ENCODE results near the gene ALDH1B1. TPM values are rescaled to one million over a fixed set of nuclear protein-coding genes. Genes with fewer than 3 reads are reported as not detected.
A peak's percentile ranks its signal among the peaks of the same experiment; 100 is the strongest.

The ALDH1B1 gene
- total RNA-seq, 1 experiment from 2014 or later = 55.5 TPM

GRCh38 chr9:38434853-38435252 lies 42.4 kb downstream of the ALDH1B1 start:
- ChIA-PET CTCF (interaction anchor here (1.2 to 3.8 kb wide), 2 partner anchors 17 to 186 kb away, joined by 3 to 26 read pairs; partner anchors contain the start of gene ANKRD18A), POLR2A (no interaction called here)
- DNase-seq (ENCODE audit: low spot score) = no peak
- H3K27ac Mint-ChIP-seq = no peak overlapping the region
- H3K27me3 Mint-ChIP-seq (ENCODE audit: low read depth) = peaks cover 11% of the 10 kb centered on the region; the same call in 1 of the 2 replicates
- ATAC-seq = peak; percentile 31
- TF ChIP-seq ZNF219 (CRISPR knock-in tag; IDR thresholded peaks at IDR 0.05; ENCODE audit: borderline replicate concordance) (no peak), GABPB1 (CRISPR knock-in tag; IDR thresholded peaks at IDR 0.05) (peak; percentile 90)
- H3K4me3 Mint-ChIP-seq = no peak overlapping the region
- peaks cover 24% of the 10 kb centered on the region for H3K4me1 Mint-ChIP-seq
- 0 out of 2 replicates have a peak, but pooled peaks cover 3% of the 10 kb centered on the region for H3K36me3 Mint-ChIP-seq
- peaks cover 16% of the 10 kb centered on the region for H3K9me3 Mint-ChIP-seq

GRCh38 chr9:38435521-38435920 lies 43.0 kb downstream of the ALDH1B1 start:
- Mint-ChIP-seq H3K36me3 (0 out of 2 replicates have a peak, but pooled peaks cover 3% of the 10 kb centered on the region), H3K27ac (no peak overlapping the region), H3K9me3 (peaks cover 12% of the 10 kb centered on the region), H3K4me1 (peaks cover 27% of the 10 kb centered on the region), H3K4me3 (no peak overlapping the region), H3K27me3 (ENCODE audit: low read depth) (peaks cover 9% of the 10 kb centered on the region; the same call in 1 of the 2 replicates)
- DNase-seq (ENCODE audit: low spot score) = no peak
- no peak for ATAC-seq
- TF ChIP-seq SMAD4 (CRISPR knock-in tag; IDR thresholded peaks at IDR 0.05) = no peak
- no peak for TF ChIP-seq GABPB1 (CRISPR knock-in tag; IDR thresholded peaks at IDR 0.05)
- TF ChIP-seq ZNF532 (CRISPR knock-in tag; IDR thresholded peaks at IDR 0.05; ENCODE audit: borderline replicate concordance) = no peak
- TF ChIP-seq E2F5 (CRISPR knock-in tag; IDR thresholded peaks at IDR 0.05) = no peak
- no peak for TF ChIP-seq NFYB (CRISPR knock-in tag; conservative IDR thresholded peaks at IDR 0.05; ENCODE audit: low read depth)
- ChIA-PET CTCF (interaction anchor here (1.2 to 3.8 kb wide), 2 partner anchors 18 to 185 kb away, joined by 3 to 26 read pairs; partner anchors contain the start of gene ANKRD18A), POLR2A (no interaction called here)

GRCh38 chr9:38436708-38437107 lies 44.2 kb downstream of the ALDH1B1 start:
- Mint-ChIP-seq H3K27me3 (ENCODE audit: low read depth) (peaks cover 7% of the 10 kb centered on the region; the same call in 1 of the 2 replicates), H3K36me3 (0 out of 2 replicates have a peak, but pooled peaks cover 3% of the 10 kb centered on the region), H3K4me3 (no peak overlapping the region), H3K4me1 (peaks cover 27% of the 10 kb centered on the region), H3K9me3 (peaks cover 12% of the 10 kb centered on the region), H3K27ac (no peak overlapping the region)
- POLR2A ChIA-PET = no interaction called here
- TF ChIP-seq MYBL2 (CRISPR knock-in tag; IDR thresholded peaks at IDR 0.05) (no peak), ZNF138 (CRISPR knock-in tag; conservative IDR thresholded peaks at IDR 0.05) (no peak), NFYB (CRISPR knock-in tag; conservative IDR thresholded peaks at IDR 0.05; ENCODE audit: low read depth) (no peak), MAX (CRISPR knock-in tag; IDR thresholded peaks at IDR 0.05) (no peak), ETV6 (CRISPR knock-in tag; IDR thresholded peaks at IDR 0.05) (no peak), KAT7 (CRISPR knock-in tag; IDR thresholded peaks at IDR 0.05; ENCODE audit: borderline replicate concordance) (no peak), ZBTB21 (CRISPR knock-in tag; IDR thresholded peaks at IDR 0.05; ENCODE audit: borderline replicate concordance) (no peak), GTF2I (CRISPR knock-in tag; conservative IDR thresholded peaks at IDR 0.05) (no peak)
- DNase-seq (ENCODE audit: low spot score) = no peak
- CTCF ChIA-PET = no interaction called here
- no peak for ATAC-seq

Measured in WTC11 (cell line).